ENCODE measurements around the gene HCK. TPM values are rescaled to one million over a fixed set of nuclear protein-coding genes. Genes with fewer than 3 reads are reported as not detected.

The HCK gene
- total RNA-seq, 2 experiments from 2014 or later, result 0.67 to 1.0 TPM

- no peak overlapping the region for H3K4me3 Mint-ChIP-seq
- Histone ChIP-seq H3K4me1 (ENCODE audit: insufficient read depth, low read length) (peaks cover 4% of the 10 kb centered on the region), H3K27ac (ENCODE audit: low read depth in 1 of 2, low read length in 2 of 2) (no peak overlapping the region)
These were observed 16.1 kb downstream of the HCK start for GRCh38 chr20:32068174-32068573.

GRCh38 chr20:32069711-32070110 is 17.7 kb downstream of the HCK start:
- no peaks in the 10 kb centered on the region for H3K27me3 ChIP-seq (ENCODE audit: control insufficient read depth in 1 of 2, insufficient read depth in 2 of 2, low read length in 2 of 2)
- Mint-ChIP-seq H3K9me3 (no peaks in the 10 kb centered on the region), H3K27ac (no peak overlapping the region), H3K4me3 (no peak overlapping the region), H3K4me1 (ENCODE audit: low read depth) (no peaks in the 10 kb centered on the region), H3K36me3 (ENCODE audit: low read depth) (no peaks in the 10 kb centered on the region), H3K27me3 (peaks cover 10% of the 10 kb centered on the region)
- H3K4me3 ChIP-seq (ENCODE audit: low read length), result no peak overlapping the region
- no peaks in the 10 kb centered on the region for H3K36me3 ChIP-seq (ENCODE audit: insufficient read depth, low read length)
- H3K9me3 ChIP-seq (ENCODE audit: control insufficient read depth in 1 of 2, insufficient read depth in 1 of 2, low read length in 2 of 2), result no peaks in the 10 kb centered on the region
- H3K4me1 ChIP-seq (ENCODE audit: insufficient read depth, low read length), result peaks cover 4% of the 10 kb centered on the region
- ChIA-PET POLR2A (no interaction called here), CTCF (no interaction called here)
- DNase-seq (no peak), ATAC-seq (ENCODE audit: poor library complexity) (no peak)
- no peak overlapping the region for H3K27ac ChIP-seq (ENCODE audit: low read depth in 1 of 2, low read length in 2 of 2)
- intact Hi-C loops (cut with DNase I, micrococcal nuclease), result no loop called here
- TF ChIP-seq, protein P1, sequence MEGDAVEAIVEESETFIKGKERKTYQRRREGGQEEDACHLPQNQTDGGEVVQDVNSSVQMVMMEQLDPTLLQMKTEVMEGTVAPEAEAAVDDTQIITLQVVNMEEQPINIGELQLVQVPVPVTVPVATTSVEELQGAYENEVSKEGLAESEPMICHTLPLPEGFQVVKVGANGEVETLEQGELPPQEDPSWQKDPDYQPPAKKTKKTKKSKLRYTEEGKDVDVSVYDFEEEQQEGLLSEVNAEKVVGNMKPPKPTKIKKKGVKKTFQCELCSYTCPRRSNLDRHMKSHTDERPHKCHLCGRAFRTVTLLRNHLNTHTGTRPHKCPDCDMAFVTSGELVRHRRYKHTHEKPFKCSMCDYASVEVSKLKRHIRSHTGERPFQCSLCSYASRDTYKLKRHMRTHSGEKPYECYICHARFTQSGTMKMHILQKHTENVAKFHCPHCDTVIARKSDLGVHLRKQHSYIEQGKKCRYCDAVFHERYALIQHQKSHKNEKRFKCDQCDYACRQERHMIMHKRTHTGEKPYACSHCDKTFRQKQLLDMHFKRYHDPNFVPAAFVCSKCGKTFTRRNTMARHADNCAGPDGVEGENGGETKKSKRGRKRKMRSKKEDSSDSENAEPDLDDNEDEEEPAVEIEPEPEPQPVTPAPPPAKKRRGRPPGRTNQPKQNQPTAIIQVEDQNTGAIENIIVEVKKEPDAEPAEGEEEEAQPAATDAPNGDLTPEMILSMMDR (IDR thresholded peaks at IDR 0.05), result no peak

More at GRCh38 chr20:32068174-32068573, 16.1 kb downstream of the HCK start:
- DNase-seq (no peak), ATAC-seq (ENCODE audit: poor library complexity) (no peak)
- Mint-ChIP-seq H3K27ac (no peak overlapping the region), H3K27me3 (peaks cover 10% of the 10 kb centered on the region), H3K4me1 (ENCODE audit: low read depth) (no peaks in the 10 kb centered on the region), H3K9me3 (no peaks in the 10 kb centered on the region), H3K36me3 (ENCODE audit: low read depth) (no peaks in the 10 kb centered on the region)
- no peak overlapping the region for H3K4me3 ChIP-seq (ENCODE audit: low read length)
- no peaks in the 10 kb centered on the region for H3K36me3 ChIP-seq (ENCODE audit: insufficient read depth, low read length)
- ChIA-PET CTCF (no interaction called here), POLR2A (no interaction called here)
- intact Hi-C loops (cut with DNase I, micrococcal nuclease), result no loop called here
- H3K9me3 ChIP-seq (ENCODE audit: control insufficient read depth in 1 of 2, insufficient read depth in 1 of 2, low read length in 2 of 2), result no peaks in the 10 kb centered on the region
- TF ChIP-seq, protein P1 (IDR thresholded peaks at IDR 0.05), result no peak
- peaks cover 0 to 2% of the 10 kb centered on the region in 2 experiments for H3K27me3 ChIP-seq (ENCODE audit: control insufficient read depth in 1 of 2, insufficient read depth in 2 of 2, low read length in 2 of 2)

DNA sequence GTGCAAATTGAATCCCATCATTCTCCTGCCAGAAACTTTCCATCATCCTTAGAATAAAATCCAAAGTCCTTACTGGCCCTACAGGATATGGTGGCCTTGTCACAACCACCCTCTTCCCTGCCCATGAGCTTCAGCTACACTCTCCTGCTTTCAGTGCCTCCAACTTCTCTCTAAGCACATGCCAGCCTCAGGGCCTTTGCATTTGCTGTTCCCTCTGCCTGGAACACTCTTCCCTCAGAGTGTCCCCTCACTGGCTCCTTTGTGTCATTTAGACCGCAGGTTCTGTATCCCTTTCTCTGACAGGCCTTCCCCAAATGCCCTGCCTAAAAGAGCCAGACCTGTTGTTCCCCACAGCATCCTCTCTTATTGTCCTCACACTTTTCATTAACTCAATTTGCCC is 18.2 kb downstream of the HCK start:
- no peak overlapping the region for H3K4me3 Mint-ChIP-seq
- intact Hi-C loops (cut with DNase I, micrococcal nuclease), result no loop called here
- H3K4me3 ChIP-seq (ENCODE audit: low read length), result no peak overlapping the region
- TF ChIP-seq, protein P1 (IDR thresholded peaks at IDR 0.05), result no peak
- H3K27ac Mint-ChIP-seq, result no peak overlapping the region
- H3K9me3 ChIP-seq (ENCODE audit: control insufficient read depth in 1 of 2, insufficient read depth in 1 of 2, low read length in 2 of 2), result no peaks in the 10 kb centered on the region
- no peaks in the 10 kb centered on the region for H3K4me1 Mint-ChIP-seq (ENCODE audit: low read depth)
- DNase-seq (no peak), ATAC-seq (ENCODE audit: poor library complexity) (no peak)
- H3K36me3 Mint-ChIP-seq (ENCODE audit: low read depth), result no peaks in the 10 kb centered on the region
- ChIA-PET CTCF (no interaction called here), POLR2A (no interaction called here)
- peaks cover 4% of the 10 kb centered on the region for H3K4me1 ChIP-seq (ENCODE audit: insufficient read depth, low read length)
- H3K9me3 Mint-ChIP-seq, result no peaks in the 10 kb centered on the region
- H3K27ac ChIP-seq (ENCODE audit: low read depth in 1 of 2, low read length in 2 of 2), result no peak overlapping the region
- no peaks in the 10 kb centered on the region for H3K27me3 ChIP-seq (ENCODE audit: control insufficient read depth in 1 of 2, insufficient read depth in 2 of 2, low read length in 2 of 2)
- no peaks in the 10 kb centered on the region for H3K36me3 ChIP-seq (ENCODE audit: insufficient read depth, low read length)
- peaks cover 10% of the 10 kb centered on the region for H3K27me3 Mint-ChIP-seq

Measured in CD4-positive, alpha-beta T cell (primary cell).